Ovary (tissue), 1 donor: Measurements from ENCODE around the gene AP3B1.

ENCODE experiments used
- EP300 ChIP-seq: sonication (generic); formaldehyde crosslinking; IDR thresholded peaks from one replicate; pipeline ENCODE4 v1.6.1; 2017; ENCODE audit warnings: antibody characterized with exemption
- POLR2A ChIP-seq: fragments of 450-650 bp; IDR thresholded peaks from one replicate; pipeline ENCODE4 v1.6.1; 2017; ENCODE audit warnings: antibody characterized with exemption, mild to moderate bottlenecking, moderate library complexity

DNA sequence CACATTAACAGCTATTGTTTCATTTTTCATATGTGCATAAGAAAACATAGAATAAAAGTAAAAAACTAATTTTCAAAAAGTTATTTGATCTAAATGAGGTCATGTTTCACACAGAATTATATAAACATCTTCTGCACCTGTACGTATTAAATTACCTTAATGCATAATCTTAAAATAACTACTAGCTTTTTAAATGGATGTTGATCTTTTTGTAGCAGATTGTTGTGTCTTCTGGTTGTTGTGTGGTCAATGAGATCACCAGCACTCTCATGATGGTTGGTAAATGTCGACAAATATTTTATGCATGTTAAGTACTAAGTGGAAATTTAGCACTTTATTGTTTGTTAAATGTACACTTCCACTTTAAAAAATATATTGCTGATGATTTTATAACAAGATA lies 162.0 kb downstream of the AP3B1 start:
- TF ChIP-seq EP300 (no peak), POLR2A (no peak)
